Neuronal stem cell (in vitro differentiated cells): Measurements from ENCODE around the gene LYRM7.
"Not testable (repeated sequence)": the region's sequence is repeated elsewhere in the genome, so short reads cannot be mapped to it uniquely, and the experiment has no call there.

Experiments
- DNase-seq: peaks from one replicate; pipeline ENCODE4 v3.0.0-alpha.2; 2013; ENCODE audit warnings: low spot score
- H2AFZ ChIP-seq: one replicate; pipeline ENCODE4 v1.6.1; 2013; ENCODE audit warnings: mild to moderate bottlenecking, low read length, inconsistent platforms
- H2AK5ac ChIP-seq: 2 replicates; pipeline ENCODE4 v1.6.1; 2013; ENCODE audit warnings: low read depth, mild to moderate bottlenecking, inconsistent platforms, low read length, moderate library complexity, mixed read lengths
- H2BK120ac ChIP-seq: 2 replicates; pipeline ENCODE4 v1.6.1; 2013; ENCODE audit warnings: low read depth, mild to moderate bottlenecking, inconsistent platforms, low read length, moderate library complexity, mixed read lengths
- H2BK12ac ChIP-seq: one replicate; pipeline ENCODE4 v1.6.1; 2013; ENCODE audit warnings: low read length, inconsistent platforms
- H2BK15ac ChIP-seq: 2 replicates; pipeline ENCODE4 v1.6.1; 2013; ENCODE audit warnings: mild to moderate bottlenecking, low read length, inconsistent platforms, mixed read lengths
- H2BK5ac ChIP-seq: one replicate; pipeline ENCODE4 v1.6.1; 2013; ENCODE audit warnings: inconsistent platforms, mild to moderate bottlenecking, low read length, moderate library complexity
- H3K14ac ChIP-seq: one replicate; pipeline ENCODE4 v1.6.1; 2013; ENCODE audit warnings: low read length, inconsistent platforms
- H3K18ac ChIP-seq: 2 replicates; pipeline ENCODE4 v1.6.1; 2013; ENCODE audit warnings: low read length, inconsistent platforms
- H3K23ac ChIP-seq: 2 replicates; pipeline ENCODE4 v1.6.1; 2013; ENCODE audit warnings: low read depth, mild to moderate bottlenecking, mixed read lengths, low read length, inconsistent platforms; ENCODE audit not compliant: poor library complexity
- H3K27ac ChIP-seq: replicated peaks from 3 replicates; pipeline ENCODE4 v1.5.1; 2013; ENCODE audit warnings: low read length, inconsistent platforms
- H3K27me3 ChIP-seq, 3 experiments: 2 replicates each; pipeline ENCODE4 v1.6.1; 2013; ENCODE audit warnings: low read length in 3 of 3, mild to moderate bottlenecking in 2 of 3, inconsistent platforms in 1 of 3, low read depth in 1 of 3, mixed read lengths in 1 of 3, moderate library complexity in 1 of 3; ENCODE audit not compliant: control insufficient read depth in 3 of 3, insufficient read depth in 3 of 3
- H3K36me3 ChIP-seq, 2 donors: replicated peaks in 1 of 2; 2 replicates each; pipeline ENCODE4 v1.6.1; 2013; ENCODE audit warnings: low read length in 2 of 2; ENCODE audit not compliant: control insufficient read depth in 2 of 2, insufficient read depth in 2 of 2
- H3K4ac ChIP-seq: 2 replicates; pipeline ENCODE4 v1.6.1; 2013; ENCODE audit warnings: inconsistent platforms, mild to moderate bottlenecking, low read length, moderate library complexity
- H3K4me1 ChIP-seq, 2 donors: 1 replicate in 1 of 2; 2 replicates in 1 of 2; pipeline ENCODE4 v1.6.1; 2013; ENCODE audit warnings: low read length in 2 of 2, low read depth in 1 of 2; ENCODE audit not compliant: control insufficient read depth in 2 of 2, insufficient read depth in 1 of 2
- H3K4me2 ChIP-seq: one replicate; pipeline ENCODE4 v1.6.1; 2013; ENCODE audit warnings: mild to moderate bottlenecking, low read length, inconsistent platforms; ENCODE audit not compliant: insufficient read depth, poor library complexity, severe bottlenecking
- H3K4me3 ChIP-seq, 2 donors: 2 replicates each; pipeline ENCODE4 v1.5.1; 2013; ENCODE audit warnings: low read length in 2 of 2, mild to moderate bottlenecking in 2 of 2, inconsistent platforms in 1 of 2, moderate library complexity in 1 of 2
- H3K79me1 ChIP-seq: one replicate; pipeline ENCODE4 v1.6.1; 2013; ENCODE audit warnings: low read depth, mild to moderate bottlenecking, inconsistent platforms, low read length, moderate library complexity
- H3K9ac ChIP-seq: one replicate; pipeline ENCODE4 v1.6.1; 2013; ENCODE audit warnings: mild to moderate bottlenecking, low read depth, low read length, inconsistent platforms; ENCODE audit not compliant: poor library complexity
- H3K9me3 ChIP-seq, 2 donors: replicated peaks in 1 of 2; 2 replicates each; pipeline versions ENCODE3 to v1.6.1; 2013; ENCODE audit warnings: low read length in 2 of 2, mild to moderate bottlenecking in 2 of 2, inconsistent platforms in 1 of 2, low read depth in 1 of 2, mixed read lengths in 1 of 2, moderate library complexity in 1 of 2; ENCODE audit not compliant: control insufficient read depth in 2 of 2, insufficient read depth in 1 of 2
- H4K8ac ChIP-seq: one replicate; pipeline ENCODE4 v1.6.1; 2013; ENCODE audit warnings: low read depth, mild to moderate bottlenecking, inconsistent platforms, low read length, moderate library complexity
- H4K91ac ChIP-seq: one replicate; pipeline ENCODE4 v1.6.1; 2013; ENCODE audit warnings: low read length, low read depth, mild to moderate bottlenecking, inconsistent platforms; ENCODE audit not compliant: poor library complexity
- WGBS, 2 donors: extraction: QIAGEN DNeasy Blood & Tissue Kit; methylation state at CpG; one replicate each; pipeline ENCODE4 v1.1.7; 2013; ENCODE audit warnings: missing lambda C conversion rate in 2 of 2, mixed read lengths in 1 of 2; ENCODE audit not compliant: insufficient read length in 2 of 2, insufficient replicate concordance in 1 of 2; ENCODE audit errors: extremely low coverage in 2 of 2; 5-methylcytosine and 5-hydroxymethylcytosine counted together

LYRM7 gene

GRCh38 chr5:131193106-131193505 is 22.4 kb downstream of the LYRM7 start:
- H2AFZ ChIP-seq: peak overlapping the region; percentile 23
- H3K9me3 ChIP-seq: no peaks in the 10 kb centered on the region
- WGBS, 2 donors: no CpG with 5 or more reads among the region's 2 CpGs
- no peak overlapping the region for H3K27ac ChIP-seq
- H4K91ac ChIP-seq: no peak overlapping the region
- no peaks in the 10 kb centered on the region for H3K79me1 ChIP-seq
- no peak overlapping the region for H2BK12ac ChIP-seq
- H3K4me3 ChIP-seq: no peak overlapping the region
- no peak for DNase-seq
- no peaks in the 10 kb centered on the region for H3K36me3 ChIP-seq
- peaks cover 0 to 3% of the 10 kb centered on the region in 2 donors for H3K4me1 ChIP-seq
- no peak overlapping the region for H3K9ac ChIP-seq
- no peak overlapping the region for H2BK5ac ChIP-seq
- H2BK15ac ChIP-seq: no peak overlapping the region
- no peak overlapping the region for H3K18ac ChIP-seq
- no peak overlapping the region for H3K4me2 ChIP-seq
- H3K14ac ChIP-seq: no peak overlapping the region
- no peak overlapping the region for H3K23ac ChIP-seq
- H2BK120ac ChIP-seq: no peak overlapping the region
- H3K4ac ChIP-seq: no peak overlapping the region
- no peak overlapping the region for H4K8ac ChIP-seq
- H3K27me3 ChIP-seq: no peaks in the 10 kb centered on the region
- H2AK5ac ChIP-seq: no peak overlapping the region

- not testable (repeated sequence) for H2BK15ac ChIP-seq, H3K14ac ChIP-seq, H4K91ac ChIP-seq, H2BK120ac ChIP-seq, H3K79me1 ChIP-seq, H3K4me2 ChIP-seq, H3K4ac ChIP-seq, H2BK12ac ChIP-seq, H3K18ac ChIP-seq, H3K4me1 ChIP-seq, H2AFZ ChIP-seq, H2AK5ac ChIP-seq, H3K9ac ChIP-seq, H3K9me3 ChIP-seq, H3K27me3 ChIP-seq, H4K8ac ChIP-seq, DNase-seq, H3K36me3 ChIP-seq, H3K4me3 ChIP-seq, H2BK5ac ChIP-seq, H3K27ac ChIP-seq, H3K23ac ChIP-seq
- WGBS, 2 donors: no CpG with 5 or more reads among the region's 7 CpGs
Observed at GRCh38 chr5:131193897-131194296, 23.2 kb downstream of the LYRM7 start.

- no peak overlapping the region for H2AFZ ChIP-seq
- no peaks in the 10 kb centered on the region for H3K27me3 ChIP-seq
- no peaks in the 10 kb centered on the region for H3K36me3 ChIP-seq
- no peak overlapping the region for H3K4me3 ChIP-seq
- H3K4me2 ChIP-seq: no peak overlapping the region
- no peak overlapping the region for H3K14ac ChIP-seq
- no peak overlapping the region for H3K18ac ChIP-seq
- WGBS, 2 donors: no CpG with 5 or more reads among the region's 5 CpGs
- no peak overlapping the region for H4K8ac ChIP-seq
- no peak for DNase-seq
- no peak overlapping the region for H3K27ac ChIP-seq
- H2BK12ac ChIP-seq: no peak overlapping the region
- H2BK5ac ChIP-seq: no peak overlapping the region
- H2AK5ac ChIP-seq: no peak overlapping the region
- H3K4ac ChIP-seq: no peak overlapping the region
- H3K9ac ChIP-seq: no peak overlapping the region
- no peak overlapping the region for H2BK120ac ChIP-seq
- no peaks in the 10 kb centered on the region for H3K9me3 ChIP-seq
- no peak overlapping the region for H3K23ac ChIP-seq
- H3K79me1 ChIP-seq: no peaks in the 10 kb centered on the region
- H4K91ac ChIP-seq: no peak overlapping the region
- peaks cover 0 to 3% of the 10 kb centered on the region in 2 donors for H3K4me1 ChIP-seq
- no peak overlapping the region for H2BK15ac ChIP-seq
Observed at GRCh38 chr5:131194725-131195124, 24.0 kb downstream of the LYRM7 start.

GRCh38 chr5:131195696-131196095 is 25.0 kb downstream of the LYRM7 start:
- DNase-seq: no peak
- no peak overlapping the region for H4K91ac ChIP-seq
- no peak overlapping the region for H2AFZ ChIP-seq
- H4K8ac ChIP-seq: no peak overlapping the region
- H3K4me1 ChIP-seq: peaks cover 0 to 3% of the 10 kb centered on the region in 2 donors
- H3K4me3 ChIP-seq: no peak overlapping the region
- H2AK5ac ChIP-seq: no peak overlapping the region
- no peak overlapping the region for H2BK15ac ChIP-seq
- H3K27ac ChIP-seq: no peak overlapping the region
- no peak overlapping the region for H2BK12ac ChIP-seq
- H3K9ac ChIP-seq: no peak overlapping the region
- H3K9me3 ChIP-seq: no peaks in the 10 kb centered on the region
- no peak overlapping the region for H3K14ac ChIP-seq
- H3K79me1 ChIP-seq: no peaks in the 10 kb centered on the region
- H3K23ac ChIP-seq: no peak overlapping the region
- no peaks in the 10 kb centered on the region for H3K27me3 ChIP-seq
- H3K4me2 ChIP-seq: no peak overlapping the region
- H2BK5ac ChIP-seq: no peak overlapping the region
- H2BK120ac ChIP-seq: no peak overlapping the region
- no peak overlapping the region for H3K18ac ChIP-seq
- H3K4ac ChIP-seq: no peak overlapping the region
- peaks cover 0 to 3% of the 10 kb centered on the region in 2 donors for H3K36me3 ChIP-seq
